Measurements from ENCODE around the gene IGFBPL1.

The IGFBPL1 gene

DNA sequence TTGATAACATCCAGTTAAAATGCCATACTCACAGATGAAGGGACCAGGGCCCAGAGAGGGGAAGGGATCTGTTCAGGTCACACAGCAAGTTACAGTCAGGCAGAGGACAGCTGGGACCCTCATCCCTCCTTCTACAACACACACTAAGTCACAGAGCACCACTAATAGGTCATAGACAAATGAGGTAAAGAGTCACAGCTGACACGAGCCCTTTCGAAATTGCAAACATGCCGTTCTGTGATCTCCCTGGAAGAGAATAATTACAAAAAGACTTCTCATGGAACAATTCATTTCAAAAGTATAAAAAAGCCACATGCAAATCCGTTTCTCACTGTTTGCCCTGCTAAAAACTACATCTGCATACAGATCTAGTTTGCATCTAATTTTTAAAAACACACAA is 15.5 kb downstream of the IGFBPL1 start:
- no peak overlapping the region for H3K27ac ChIP-seq (ENCODE audit: low read length)
- TF ChIP-seq EZH2 (IDR thresholded peaks at IDR 0.05; ENCODE audit: borderline replicate concordance, low read depth, low read length, severe bottlenecking), result no peak
- TF ChIP-seq, protein P1, sequence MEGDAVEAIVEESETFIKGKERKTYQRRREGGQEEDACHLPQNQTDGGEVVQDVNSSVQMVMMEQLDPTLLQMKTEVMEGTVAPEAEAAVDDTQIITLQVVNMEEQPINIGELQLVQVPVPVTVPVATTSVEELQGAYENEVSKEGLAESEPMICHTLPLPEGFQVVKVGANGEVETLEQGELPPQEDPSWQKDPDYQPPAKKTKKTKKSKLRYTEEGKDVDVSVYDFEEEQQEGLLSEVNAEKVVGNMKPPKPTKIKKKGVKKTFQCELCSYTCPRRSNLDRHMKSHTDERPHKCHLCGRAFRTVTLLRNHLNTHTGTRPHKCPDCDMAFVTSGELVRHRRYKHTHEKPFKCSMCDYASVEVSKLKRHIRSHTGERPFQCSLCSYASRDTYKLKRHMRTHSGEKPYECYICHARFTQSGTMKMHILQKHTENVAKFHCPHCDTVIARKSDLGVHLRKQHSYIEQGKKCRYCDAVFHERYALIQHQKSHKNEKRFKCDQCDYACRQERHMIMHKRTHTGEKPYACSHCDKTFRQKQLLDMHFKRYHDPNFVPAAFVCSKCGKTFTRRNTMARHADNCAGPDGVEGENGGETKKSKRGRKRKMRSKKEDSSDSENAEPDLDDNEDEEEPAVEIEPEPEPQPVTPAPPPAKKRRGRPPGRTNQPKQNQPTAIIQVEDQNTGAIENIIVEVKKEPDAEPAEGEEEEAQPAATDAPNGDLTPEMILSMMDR (IDR thresholded peaks at IDR 0.05; ENCODE audit: borderline replicate concordance, extremely low read depth, low read length, poor library complexity, severe bottlenecking), result no peak
- DNase-seq (no peak), ATAC-seq (ENCODE audit: insufficient read depth, low read depth) (no peak)
- no peaks in the 10 kb centered on the region for H4K20me1 ChIP-seq (ENCODE audit: insufficient read depth, low read length)
- H3K27me3 ChIP-seq (ENCODE audit: insufficient read depth, low read length, poor library complexity), result no peaks in the 10 kb centered on the region
- H3K4me1 ChIP-seq (ENCODE audit: insufficient read depth, low read length), result no peaks in the 10 kb centered on the region
- no peak overlapping the region for H3K4me3 ChIP-seq (ENCODE audit: low read depth in 1 of 2, low read length in 2 of 2)
- H3K4me2 ChIP-seq (ENCODE audit: insufficient read depth, low read length), result no peak overlapping the region
- no peaks in the 10 kb centered on the region for H3K79me2 ChIP-seq (ENCODE audit: insufficient read depth, low read length)
- H3K9ac ChIP-seq (ENCODE audit: low read depth, low read length), result no peak overlapping the region
- no peak overlapping the region for H2AFZ ChIP-seq (ENCODE audit: low read depth, low read length)
- no peaks in the 10 kb centered on the region for H3K9me3 ChIP-seq (ENCODE audit: insufficient read depth, low read length, severe bottlenecking)
- no peaks in the 10 kb centered on the region for H3K36me3 ChIP-seq (ENCODE audit: insufficient read depth, low read length)

DNA sequence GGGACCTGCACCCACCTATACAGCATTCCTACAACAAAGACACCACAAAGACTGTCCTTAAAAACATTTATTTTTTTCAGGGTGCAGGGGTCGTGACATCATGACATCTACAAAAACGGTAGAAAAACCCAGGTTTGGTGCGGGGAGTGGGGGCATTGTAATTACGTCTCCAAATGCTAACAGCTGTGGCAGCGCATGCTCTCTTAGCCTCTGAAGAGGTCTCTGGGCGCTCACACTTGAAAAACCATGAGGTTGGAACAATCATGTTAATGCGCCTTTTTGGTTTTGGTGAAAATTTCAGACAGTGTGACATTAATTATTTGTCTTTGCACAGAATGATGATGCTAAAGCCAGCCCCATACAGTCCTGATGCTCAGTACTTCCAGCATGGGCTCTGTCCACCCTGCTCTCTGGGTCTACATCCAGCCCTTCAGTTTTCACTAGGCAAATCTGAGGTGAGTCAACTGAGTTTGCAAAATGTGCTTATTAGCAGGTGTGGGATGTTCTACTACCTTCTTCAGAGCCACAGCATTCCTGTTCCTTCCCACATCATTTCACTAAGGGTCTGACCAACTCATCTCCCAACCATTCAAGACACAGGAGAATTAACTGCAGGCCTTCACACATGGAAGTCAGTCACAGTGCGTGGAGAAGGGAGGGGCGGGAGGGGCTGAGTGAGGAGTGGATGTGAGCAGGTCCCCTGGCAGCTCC is 17.6 kb downstream of the IGFBPL1 start:
- Histone ChIP-seq H3K27ac (ENCODE audit: low read length) (no peak overlapping the region), H3K4me3 (ENCODE audit: low read depth in 1 of 2, low read length in 2 of 2) (no peak overlapping the region), H3K27me3 (ENCODE audit: insufficient read depth, low read length, poor library complexity) (no peaks in the 10 kb centered on the region), H3K4me2 (ENCODE audit: insufficient read depth, low read length) (no peak overlapping the region), H3K36me3 (ENCODE audit: insufficient read depth, low read length) (no peaks in the 10 kb centered on the region), H3K79me2 (ENCODE audit: insufficient read depth, low read length) (no peaks in the 10 kb centered on the region), H3K9me3 (ENCODE audit: insufficient read depth, low read length, severe bottlenecking) (no peaks in the 10 kb centered on the region), H4K20me1 (ENCODE audit: insufficient read depth, low read length) (no peaks in the 10 kb centered on the region), H2AFZ (ENCODE audit: low read depth, low read length) (no peak overlapping the region), H3K4me1 (ENCODE audit: insufficient read depth, low read length) (no peaks in the 10 kb centered on the region), H3K9ac (ENCODE audit: low read depth, low read length) (no peak overlapping the region)
- TF ChIP-seq EZH2 (IDR thresholded peaks at IDR 0.05; ENCODE audit: borderline replicate concordance, low read depth, low read length, severe bottlenecking), result no peak
- TF ChIP-seq, protein P1 (IDR thresholded peaks at IDR 0.05; ENCODE audit: borderline replicate concordance, extremely low read depth, low read length, poor library complexity, severe bottlenecking), result no peak
- no peak for ATAC-seq (ENCODE audit: insufficient read depth, low read depth)
- DNase-seq, result no peak

DNA sequence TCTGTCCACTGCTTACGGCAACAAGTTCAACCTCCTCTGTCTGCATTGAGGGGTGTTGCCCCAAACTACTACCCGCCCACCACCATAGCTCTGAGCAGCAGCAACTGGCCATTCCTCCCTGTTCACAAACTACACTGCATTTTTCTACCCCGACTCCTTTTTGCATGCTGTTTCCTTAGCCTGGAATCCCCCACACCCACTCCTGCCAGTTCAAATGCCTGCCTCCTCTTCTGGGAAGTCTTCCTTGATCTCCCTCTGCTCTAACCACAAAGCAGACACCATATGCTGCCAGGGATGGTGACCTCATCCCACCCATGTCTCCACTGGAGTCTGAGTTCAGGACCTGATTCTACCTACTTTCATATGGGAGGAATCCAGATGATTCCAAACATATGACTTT is 18.5 kb downstream of the IGFBPL1 start:
- H3K4me2 ChIP-seq (ENCODE audit: insufficient read depth, low read length), result no peak overlapping the region
- no peaks in the 10 kb centered on the region for H3K79me2 ChIP-seq (ENCODE audit: insufficient read depth, low read length)
- 0 out of 3 replicates have a peak, but pooled peaks have one; percentile 33 for ATAC-seq (ENCODE audit: insufficient read depth, low read depth)
- no peak overlapping the region for H2AFZ ChIP-seq (ENCODE audit: low read depth, low read length)
- TF ChIP-seq, protein P1 (IDR thresholded peaks at IDR 0.05; ENCODE audit: borderline replicate concordance, extremely low read depth, low read length, poor library complexity, severe bottlenecking), result no peak
- DNase-seq, result no peak
- no peak overlapping the region for H3K27ac ChIP-seq (ENCODE audit: low read length)
- H3K36me3 ChIP-seq (ENCODE audit: insufficient read depth, low read length), result no peaks in the 10 kb centered on the region
- no peaks in the 10 kb centered on the region for H3K4me1 ChIP-seq (ENCODE audit: insufficient read depth, low read length)
- no peaks in the 10 kb centered on the region for H4K20me1 ChIP-seq (ENCODE audit: insufficient read depth, low read length)
- H3K27me3 ChIP-seq (ENCODE audit: insufficient read depth, low read length, poor library complexity), result no peaks in the 10 kb centered on the region
- no peak overlapping the region for H3K4me3 ChIP-seq (ENCODE audit: low read depth in 1 of 2, low read length in 2 of 2)
- H3K9ac ChIP-seq (ENCODE audit: low read depth, low read length), result no peak overlapping the region
- no peaks in the 10 kb centered on the region for H3K9me3 ChIP-seq (ENCODE audit: insufficient read depth, low read length, severe bottlenecking)
